Endothelial cell of umbilical vein (primary cell): ENCODE data around the gene SLC34A2.

Source experiments
- EZH2 ChIP-seq: IDR thresholded peaks from 2 replicates; pipeline ENCODE4 v1.6.1; 2012; ENCODE audit warnings: borderline replicate concordance, low read depth, mild to moderate bottlenecking, moderate library complexity, low read length, inconsistent platforms; ENCODE audit not compliant: severe bottlenecking
- FOS ChIP-seq: IDR thresholded peaks from 2 replicates; pipeline ENCODE4 v1.6.1; 2011; ENCODE audit warnings: mild to moderate bottlenecking, low read length, moderate library complexity, borderline replicate concordance; ENCODE audit not compliant: insufficient read depth
- GATA2 ChIP-seq: IDR thresholded peaks from 2 replicates; pipeline ENCODE4 v1.7.0; 2011; ENCODE audit warnings: low read depth, mild to moderate bottlenecking, moderate library complexity, mixed read lengths, low read length; ENCODE audit not compliant: insufficient read length, insufficient read depth
- JUN ChIP-seq: IDR thresholded peaks from 2 replicates; pipeline ENCODE4 v1.6.1; 2011; ENCODE audit warnings: borderline replicate concordance, low read depth; ENCODE audit not compliant: insufficient read length, insufficient read depth
- POLR2A ChIP-seq: IDR thresholded peaks from 2 replicates; pipeline ENCODE4 v1.6.1; 2012; ENCODE audit warnings: low read depth, mild to moderate bottlenecking, control low read depth, low read length
- POLR2AphosphoS5 ChIP-seq: IDR thresholded peaks from 2 replicates; pipeline ENCODE4 v1.6.1; 2012; ENCODE audit warnings: low read depth, mild to moderate bottlenecking, control low read depth, low read length, moderate library complexity; ENCODE audit not compliant: insufficient read depth
- TF ChIP-seq, protein P1 (sequence below), 2 donors: IDR thresholded peaks; 1 replicate in 1 of 2; 2 replicates in 1 of 2; pipeline ENCODE4 v1.5.1; 2011; ENCODE audit warnings: low read length in 2 of 2, mild to moderate bottlenecking in 2 of 2, moderate library complexity in 2 of 2, control low read depth in 1 of 2, inconsistent platforms in 1 of 2, low read depth in 1 of 2; ENCODE audit not compliant: insufficient read depth in 1 of 2; ENCODE audit errors: extremely low read depth in 1 of 2
- TF ChIP-seq, protein P2 (sequence below): IDR thresholded peaks from 2 replicates; pipeline ENCODE4 v1.6.1; 2011; ENCODE audit not compliant: insufficient read depth, insufficient read length

DNA sequence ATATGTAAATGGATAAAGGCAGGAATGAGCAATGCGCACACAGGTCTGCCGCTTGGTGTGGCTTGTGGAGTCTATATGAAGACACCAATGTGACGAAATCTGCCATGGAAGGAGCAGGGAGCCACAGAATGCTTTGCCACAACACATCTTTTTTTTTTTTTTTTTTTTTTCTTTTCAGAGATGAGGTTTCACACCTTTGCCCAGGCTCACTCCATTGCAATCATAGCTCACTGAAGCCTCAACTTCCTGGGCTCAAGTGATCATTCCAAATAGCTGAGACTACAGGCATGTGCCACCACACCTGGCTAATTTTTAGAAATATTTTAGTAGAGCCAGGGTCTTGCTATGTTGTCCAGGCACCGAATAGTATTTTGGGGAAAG is 17.4 kb upstream of the SLC34A2 start:
- no peak for TF ChIP-seq EZH2
- TF ChIP-seq, protein P1, sequence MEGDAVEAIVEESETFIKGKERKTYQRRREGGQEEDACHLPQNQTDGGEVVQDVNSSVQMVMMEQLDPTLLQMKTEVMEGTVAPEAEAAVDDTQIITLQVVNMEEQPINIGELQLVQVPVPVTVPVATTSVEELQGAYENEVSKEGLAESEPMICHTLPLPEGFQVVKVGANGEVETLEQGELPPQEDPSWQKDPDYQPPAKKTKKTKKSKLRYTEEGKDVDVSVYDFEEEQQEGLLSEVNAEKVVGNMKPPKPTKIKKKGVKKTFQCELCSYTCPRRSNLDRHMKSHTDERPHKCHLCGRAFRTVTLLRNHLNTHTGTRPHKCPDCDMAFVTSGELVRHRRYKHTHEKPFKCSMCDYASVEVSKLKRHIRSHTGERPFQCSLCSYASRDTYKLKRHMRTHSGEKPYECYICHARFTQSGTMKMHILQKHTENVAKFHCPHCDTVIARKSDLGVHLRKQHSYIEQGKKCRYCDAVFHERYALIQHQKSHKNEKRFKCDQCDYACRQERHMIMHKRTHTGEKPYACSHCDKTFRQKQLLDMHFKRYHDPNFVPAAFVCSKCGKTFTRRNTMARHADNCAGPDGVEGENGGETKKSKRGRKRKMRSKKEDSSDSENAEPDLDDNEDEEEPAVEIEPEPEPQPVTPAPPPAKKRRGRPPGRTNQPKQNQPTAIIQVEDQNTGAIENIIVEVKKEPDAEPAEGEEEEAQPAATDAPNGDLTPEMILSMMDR (IDR thresholded peaks at IDR 0.05; ENCODE audit: extremely low read depth in 1 of 2, insufficient read depth in 1 of 2, low read depth in 1 of 2, low read length in 2 of 2), result no peak
- TF ChIP-seq POLR2AphosphoS5, result no peak
- TF ChIP-seq, protein P2, sequence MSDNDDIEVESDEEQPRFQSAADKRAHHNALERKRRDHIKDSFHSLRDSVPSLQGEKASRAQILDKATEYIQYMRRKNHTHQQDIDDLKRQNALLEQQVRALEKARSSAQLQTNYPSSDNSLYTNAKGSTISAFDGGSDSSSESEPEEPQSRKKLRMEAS, result no peak
- no peak for TF ChIP-seq POLR2A
- no peak for TF ChIP-seq JUN
- TF ChIP-seq FOS, result no peak
- TF ChIP-seq GATA2, result no peak
